HG03432 (cell line): ENCODE measurements around the gene MYCBPAP.

ENCODE experiments used
- ATAC-seq: cut with Tn5 transposase; IDR thresholded peaks from one replicate; pipeline ENCODE4 v1.9.1; 2021; ENCODE audit warnings: mild to moderate bottlenecking, moderate library complexity; ENCODE audit not compliant: unreplicated experiment

The MYCBPAP gene

GRCh38 chr17:50517011-50517410 is 8.8 kb downstream of the MYCBPAP start:
- ATAC-seq, result no peak

- ATAC-seq, result no peak
These were observed 9.5 kb downstream of the MYCBPAP start for GRCh38 chr17:50517504-50518383.

GRCh38 chr17:50518384-50519023 is 10.3 kb downstream of the MYCBPAP start:
- no peak for ATAC-seq

- ATAC-seq, result no peak
These were observed 11.0 kb downstream of the MYCBPAP start for GRCh38 chr17:50519141-50519834.

GRCh38 chr17:50520483-50520882 is 12.2 kb downstream of the MYCBPAP start:
- ATAC-seq, result no peak

- no peak for ATAC-seq
These were observed 13.3 kb downstream of the MYCBPAP start for GRCh38 chr17:50521514-50521913.

GRCh38 chr17:50522766-50523165 is 14.5 kb downstream of the MYCBPAP start:
- no peak for ATAC-seq

- ATAC-seq, result no peak
These were observed 15.0 kb downstream of the MYCBPAP start for GRCh38 chr17:50523208-50523607.

- ATAC-seq, result no peak
These were observed 16.6 kb downstream of the MYCBPAP start for GRCh38 chr17:50524838-50525237.

GRCh38 chr17:50527155-50527762 is 19.0 kb downstream of the MYCBPAP start:
- no peak for ATAC-seq

GRCh38 chr17:50527949-50528474 is 19.8 kb downstream of the MYCBPAP start:
- ATAC-seq, result no peak

- ATAC-seq, result no peak
These were observed 21.6 kb downstream of the MYCBPAP start for GRCh38 chr17:50529849-50530248.

GRCh38 chr17:50531428-50532025 is 23.3 kb downstream of the MYCBPAP start:
- no peak for ATAC-seq

GRCh38 chr17:50532452-50533024 is 24.3 kb downstream of the MYCBPAP start, which contains the start of gene EPN3:
TSS of gene EPN3 (plus strand) at chr17:50532735. CDS start at chr17:50536557, 3,822 bp downstream.
- no peak for ATAC-seq

- no peak for ATAC-seq
These were observed 24.9 kb downstream of the MYCBPAP start for GRCh38 chr17:50533185-50533584.

- ATAC-seq, result no peak
These were observed 25.5 kb downstream of the MYCBPAP start for GRCh38 chr17:50533720-50534148.

- no peak for ATAC-seq
These were observed 26.2 kb downstream of the MYCBPAP start for GRCh38 chr17:50534222-50534978.

GRCh38 chr17:50534979-50535326 is 26.7 kb downstream of the MYCBPAP start:
- no peak for ATAC-seq

GRCh38 chr17:50535407-50535806 is 27.2 kb downstream of the MYCBPAP start:
- no peak for ATAC-seq
